HTR-8/SVneo (cell line): ENCODE data around the gene ATP2C1.
"Not testable (repeated sequence)": the region's sequence is repeated elsewhere in the genome, so short reads cannot be mapped to it uniquely, and the experiment has no call there.

ENCODE experiments used
- DNase-seq: peaks from one replicate; pipeline ENCODE4 v3.0.0; 2011; ENCODE audit warnings: low spot score, mixed read lengths; ENCODE audit not compliant: insufficient read length
- FAIRE-seq: peaks from 2 replicates; lab custom pipeline; 2011; peaks lifted over from hg19 to GRCh38; lab: Jason Lieb, UNC

Gene ATP2C1

GRCh38 chr3:131033480-131034080, 139.7 kb downstream of the ATP2C1 start:
- DNase-seq (no peak), FAIRE-seq (no peak)

GRCh38 chr3:131036200-131036816, 142.4 kb downstream of the ATP2C1 start:
- no peak for FAIRE-seq
- no peak for DNase-seq

GRCh38 chr3:131036986-131037385, 143.1 kb downstream of the ATP2C1 start:
- FAIRE-seq (no peak), DNase-seq (no peak)

GRCh38 chr3:131038326-131038725, 144.4 kb downstream of the ATP2C1 start:
- FAIRE-seq (no peak), DNase-seq (no peak)

- not testable (repeated sequence) for FAIRE-seq, DNase-seq
Measured at GRCh38 chr3:131042271-131042985, 148.5 kb downstream of the ATP2C1 start.

GRCh38 chr3:131047582-131047981, 153.7 kb downstream of the ATP2C1 start:
- FAIRE-seq (no peak), DNase-seq (no peak)

GRCh38 chr3:131048030-131048429, 154.1 kb downstream of the ATP2C1 start:
- FAIRE-seq (no peak), DNase-seq (no peak)

GRCh38 chr3:131050001-131050400, 156.1 kb downstream of the ATP2C1 start:
- FAIRE-seq (no peak), DNase-seq (no peak)

GRCh38 chr3:131053043-131053859, 159.4 kb downstream of the ATP2C1 start:
- FAIRE-seq (no peak), DNase-seq (no peak)
